Body of pancreas (tissue), 4 donors: ENCODE data around the gene S100A12. TPM values are rescaled to one million over a fixed set of nuclear protein-coding genes. Genes with fewer than 3 reads are reported as not detected.
"Not testable (repeated sequence)": the region's sequence is repeated elsewhere in the genome, so short reads cannot be mapped to it uniquely, and the experiment has no call there.

Source experiments
- ATAC-seq: fragments of 150-250 bp; one replicate; pipeline ENCODE4 v1.9.1; 2016
- DNase-seq, 4 donors: peaks; one replicate each; pipeline ENCODE4 v3.0.0-alpha.2; 2019
- H3K27ac ChIP-seq, 4 donors: fragments of 200-600 bp; sonication (generic); 1 replicate in 3 of 4; 2 replicates in 1 of 4; pipeline versions ENCODE4 v1.5.1 to v1.6.1; 2016 to 2019; ENCODE audit warnings: mild to moderate bottlenecking in 1 of 4, mixed read lengths in 1 of 4, moderate library complexity in 1 of 4
- H3K27me3 ChIP-seq, 2 donors: fragments of 200-600 bp; sonication (generic); one replicate each; pipeline ENCODE4 v1.6.0; 2016; ENCODE audit warnings: mild to moderate bottlenecking in 1 of 2
- H3K36me3 ChIP-seq, 2 donors: fragments of 200-600 bp; sonication (generic); replicated peaks in 1 of 2; 2 replicates each; pipeline ENCODE4 v1.5.1; 2016; ENCODE audit warnings: low read depth in 2 of 2; ENCODE audit not compliant: insufficient read depth in 1 of 2
- H3K4me1 ChIP-seq: fragments of 200-600 bp; sonication (generic); one replicate; pipeline ENCODE4 v1.6.0; 2016
- H3K4me3 ChIP-seq, 2 donors: fragments of 200-600 bp; sonication (generic); 1 replicate in 1 of 2; 2 replicates in 1 of 2; pipeline ENCODE4 v1.5.1; 2016 to 2019
- H3K9me3 ChIP-seq, 3 donors: fragments of 200-600 bp; sonication (generic); 1 replicate in 2 of 3; 2 replicates in 1 of 3; pipeline ENCODE4 v1.5.1; 2016
- CTCF ChIP-seq, 7 experiments: fragments of 450-650 bp in 4 of 7; fragments of 200-600 bp in 3 of 7; sonication (generic) in 3 of 7; IDR thresholded peaks; one replicate each; pipeline ENCODE4 v1.5.1; 2016 to 2019; ENCODE audit warnings: antibody characterized with exemption in 7 of 7
- POLR2A ChIP-seq, 3 donors: fragments of 450-650 bp; IDR thresholded peaks; one replicate each; pipeline ENCODE4 v1.6.1; 2016; ENCODE audit warnings: antibody characterized with exemption in 3 of 3, mild to moderate bottlenecking in 2 of 3
- WGBS, 2 donors: methylation state at CpG; one replicate each; pipeline ENCODE4 v1.1.5; 2017; 5-methylcytosine and 5-hydroxymethylcytosine counted together
- intact Hi-C: fragments of 100-400 bp; cut with DNase I; formaldehyde crosslinking; loops from one replicate; pipeline ENCODE4 v1.15.1; 2023
- total RNA-seq, 2 donors: library from RNA; depleted of rRNA; stranded (reverse); fragments of >200 nt; gene quantifications; one replicate each; pipeline ENCODE4 v1.1.0, GENCODE V29; 2016

The S100A12 gene
- total RNA-seq, 2 donors from 2014 or later = not detected

GRCh38 chr1:153350321-153350957 lies 25.0 kb downstream of the S100A12 start:
- no peak for ATAC-seq
- 19 to 29% methylated on average over 1 of the region's 1 CpG for WGBS, 2 donors
- no peak for DNase-seq
- no peaks in the 10 kb centered on the region for H3K4me1 ChIP-seq
- intact Hi-C loops = no loop called here
- H3K4me3 ChIP-seq = no peak overlapping the region
- no peak for TF ChIP-seq CTCF (IDR thresholded peaks at IDR 0.05)
- no peak for TF ChIP-seq POLR2A (IDR thresholded peaks at IDR 0.05)
- H3K9me3 ChIP-seq = no peaks in the 10 kb centered on the region
- peaks cover 0 to 3% of the 10 kb centered on the region in 2 donors for H3K27me3 ChIP-seq
- H3K36me3 ChIP-seq = no peaks in the 10 kb centered on the region
- H3K27ac ChIP-seq = no peak overlapping the region

- Histone ChIP-seq H3K9me3 (no peaks in the 10 kb centered on the region), H3K27ac (no peak overlapping the region), H3K4me1 (peaks cover 5% of the 10 kb centered on the region), H3K36me3 (no peaks in the 10 kb centered on the region), H3K27me3 (peaks cover 0 to 3% of the 10 kb centered on the region in 2 donors), H3K4me3 (no peak overlapping the region)
- DNase-seq = no peak
- TF ChIP-seq POLR2A (IDR thresholded peaks at IDR 0.05) (no peak), CTCF (IDR thresholded peaks at IDR 0.05) (no peak)
- no peak for ATAC-seq
- 44 to 50% methylated on average over 15 to 17 of the region's 17 CpGs for WGBS, 2 donors
- intact Hi-C loops = no loop called here
Observed at GRCh38 chr1:153349363-153350320, 25.8 kb downstream of the S100A12 start.

GRCh38 chr1:153348511-153349362 lies 26.7 kb downstream of the S100A12 start, which contains the start of gene PGLYRP4:
Gene PGLYRP4 (minus strand): TSS chr1:153348841. CDS start chr1:153347932, 909 bp downstream.
- DNase-seq (no peak), ATAC-seq (no peak)
- no peak within 1 kb of the TSS for H3K27ac ChIP-seq
- peaks cover 0 to 3% of the 10 kb centered on the region in 2 donors for H3K27me3 ChIP-seq
- no peak within 1 kb of the TSS for H3K4me3 ChIP-seq
- 38 to 42% methylated on average over 10 of the region's 10 CpGs for WGBS, 2 donors
- TF ChIP-seq POLR2A (IDR thresholded peaks at IDR 0.05) (no peak), CTCF (IDR thresholded peaks at IDR 0.05) (no peak)
- H3K36me3 ChIP-seq = no peaks in the 10 kb centered on the region
- intact Hi-C loops = no loop called here
- peaks cover 11% of the 10 kb centered on the region for H3K4me1 ChIP-seq
- H3K9me3 ChIP-seq = no peaks in the 10 kb centered on the region

GRCh38 chr1:153347856-153348255 lies 27.6 kb downstream of the S100A12 start:
- Histone ChIP-seq H3K9me3 (no peaks in the 10 kb centered on the region), H3K36me3 (no peaks in the 10 kb centered on the region), H3K4me3 (no peak overlapping the region), H3K27me3 (peaks cover 0 to 3% of the 10 kb centered on the region in 2 donors), H3K27ac (no peak overlapping the region), H3K4me1 (peaks cover 11% of the 10 kb centered on the region)
- WGBS, 2 donors = 40 to 45% methylated on average over 6 to 7 of the region's 7 CpGs
- DNase-seq (no peak), ATAC-seq (no peak)
- intact Hi-C loops = no loop called here
- TF ChIP-seq POLR2A (IDR thresholded peaks at IDR 0.05) (no peak), CTCF (IDR thresholded peaks at IDR 0.05) (no peak)

GRCh38 chr1:153347049-153347448 lies 28.4 kb downstream of the S100A12 start:
- H3K4me3 ChIP-seq, DNase-seq, H3K36me3 ChIP-seq, H3K27me3 ChIP-seq, intact Hi-C loops, H3K27ac ChIP-seq, H3K9me3 ChIP-seq, ATAC-seq: not testable (repeated sequence)
- WGBS, 2 donors = 53 to 57% methylated on average over 14 of the region's 14 CpGs
- H3K4me1 ChIP-seq = peaks cover 11% of the 10 kb centered on the region
